AG04450 (cell line): ENCODE results near the gene NREP. TPM values are rescaled to one million over a fixed set of nuclear protein-coding genes. Genes with fewer than 3 reads are reported as not detected.

ENCODE experiments used
- CTCF ChIA-PET: fragments of 300-600, 350-600 bp; formaldehyde crosslinking; extraction: SDS; loops from one replicate; lab custom pipeline; 2022; ENCODE audit warnings: antibody characterized with exemption, inconsistent platforms; lab: Charles Lee
- POLR2A ChIA-PET: fragments of 350-600 bp; formaldehyde crosslinking; extraction: SDS; loops from one replicate; lab custom pipeline; 2021; ENCODE audit warnings: antibody characterized with exemption, inconsistent platforms; lab: Yijun Ruan, JAX
- DNase-seq: peaks from one replicate; pipeline ENCODE4 v3.0.0-alpha.2; 2011; ENCODE audit warnings: low read depth, low spot score
- H3K27ac ChIP-seq: one replicate; pipeline ENCODE4 v1.5.1; 2012; ENCODE audit warnings: low read depth, low read length, control low read depth
- H3K27me3 ChIP-seq: one replicate; pipeline ENCODE4 v1.6.0; 2012; ENCODE audit warnings: low read length; ENCODE audit not compliant: control insufficient read depth, insufficient read depth
- H3K4me3 ChIP-seq: 2 replicates; pipeline ENCODE4 v1.5.1; 2011; ENCODE audit warnings: mild to moderate bottlenecking, low read depth, low read length, control low read depth
- H3K9me3 ChIP-seq: 2 replicates; pipeline ENCODE4 v1.5.1; 2012; ENCODE audit warnings: low read length; ENCODE audit not compliant: control insufficient read depth, insufficient read depth
- polyA plus RNA-seq: library from polyadenylated mRNA; depleted of rRNA; stranded (reverse); fragments of >200 nt; gene quantifications from 2 replicates; pipeline ENCODE4 v1.2.3, GENCODE V29; 2011
- TF ChIP-seq, protein P1 (sequence below): IDR thresholded peaks from 2 replicates; pipeline ENCODE4 v1.5.1; 2011; ENCODE audit warnings: low read depth, low read length, control low read depth, inconsistent platforms

Gene NREP
- polyA plus RNA-seq, 1 experiment = 329 TPM

DNA sequence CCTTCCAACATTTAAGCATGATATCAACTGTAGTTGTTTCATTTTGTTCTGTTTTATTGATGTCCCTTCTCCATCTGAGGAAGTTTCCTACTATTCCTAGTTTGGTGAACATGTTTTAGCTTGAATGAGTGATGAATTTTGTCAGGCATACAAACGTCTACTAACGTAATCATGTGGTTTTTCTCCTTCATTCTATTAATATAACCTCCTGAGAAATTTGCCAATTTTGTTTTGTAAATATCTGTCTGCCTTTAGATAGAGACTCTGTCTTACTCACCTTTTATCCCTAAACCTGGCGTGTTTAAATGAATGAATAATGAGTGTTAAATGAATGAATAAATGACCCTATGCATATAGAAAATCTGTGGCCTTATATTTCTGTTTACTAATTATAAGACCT lies 26.5 kb upstream of the NREP start:
- no peak overlapping the region for H3K27ac ChIP-seq
- H3K4me3 ChIP-seq = no peak overlapping the region
- ChIA-PET POLR2A (no interaction called here), CTCF (interaction anchor here (1.5 kb wide), 2 partner anchors 9 to 233 kb away, joined by 4 read pairs; no protein-coding TSS in a partner anchor)
- DNase-seq = no peak
- TF ChIP-seq, protein P1, sequence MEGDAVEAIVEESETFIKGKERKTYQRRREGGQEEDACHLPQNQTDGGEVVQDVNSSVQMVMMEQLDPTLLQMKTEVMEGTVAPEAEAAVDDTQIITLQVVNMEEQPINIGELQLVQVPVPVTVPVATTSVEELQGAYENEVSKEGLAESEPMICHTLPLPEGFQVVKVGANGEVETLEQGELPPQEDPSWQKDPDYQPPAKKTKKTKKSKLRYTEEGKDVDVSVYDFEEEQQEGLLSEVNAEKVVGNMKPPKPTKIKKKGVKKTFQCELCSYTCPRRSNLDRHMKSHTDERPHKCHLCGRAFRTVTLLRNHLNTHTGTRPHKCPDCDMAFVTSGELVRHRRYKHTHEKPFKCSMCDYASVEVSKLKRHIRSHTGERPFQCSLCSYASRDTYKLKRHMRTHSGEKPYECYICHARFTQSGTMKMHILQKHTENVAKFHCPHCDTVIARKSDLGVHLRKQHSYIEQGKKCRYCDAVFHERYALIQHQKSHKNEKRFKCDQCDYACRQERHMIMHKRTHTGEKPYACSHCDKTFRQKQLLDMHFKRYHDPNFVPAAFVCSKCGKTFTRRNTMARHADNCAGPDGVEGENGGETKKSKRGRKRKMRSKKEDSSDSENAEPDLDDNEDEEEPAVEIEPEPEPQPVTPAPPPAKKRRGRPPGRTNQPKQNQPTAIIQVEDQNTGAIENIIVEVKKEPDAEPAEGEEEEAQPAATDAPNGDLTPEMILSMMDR = no peak
- H3K27me3 ChIP-seq = no peaks in the 10 kb centered on the region
- H3K9me3 ChIP-seq = no peaks in the 10 kb centered on the region

DNA sequence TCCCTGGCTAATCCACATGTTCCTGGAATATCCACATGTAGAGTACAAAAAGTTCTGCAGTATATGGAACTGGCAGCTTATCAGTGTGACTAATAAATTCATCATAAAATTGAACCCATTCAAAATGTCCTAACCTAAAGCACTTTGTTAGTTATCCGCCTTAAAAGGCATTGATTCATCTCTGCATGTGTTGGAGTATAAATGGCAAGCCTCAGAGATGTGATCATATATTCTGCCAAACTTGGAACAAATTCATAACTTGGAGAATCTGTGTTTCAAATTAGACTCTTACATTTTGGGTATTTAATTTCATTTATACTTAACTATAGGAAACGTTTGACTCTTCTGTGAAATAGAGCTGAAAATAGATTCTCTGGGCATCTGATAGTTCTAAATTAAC lies 25.2 kb upstream of the NREP start:
- TF ChIP-seq, protein P1 = no peak
- no peaks in the 10 kb centered on the region for H3K9me3 ChIP-seq
- ChIA-PET POLR2A (no interaction called here), CTCF (no interaction called here)
- no peak overlapping the region for H3K4me3 ChIP-seq
- H3K27me3 ChIP-seq = no peaks in the 10 kb centered on the region
- H3K27ac ChIP-seq = no peak overlapping the region
- DNase-seq = no peak

DNA sequence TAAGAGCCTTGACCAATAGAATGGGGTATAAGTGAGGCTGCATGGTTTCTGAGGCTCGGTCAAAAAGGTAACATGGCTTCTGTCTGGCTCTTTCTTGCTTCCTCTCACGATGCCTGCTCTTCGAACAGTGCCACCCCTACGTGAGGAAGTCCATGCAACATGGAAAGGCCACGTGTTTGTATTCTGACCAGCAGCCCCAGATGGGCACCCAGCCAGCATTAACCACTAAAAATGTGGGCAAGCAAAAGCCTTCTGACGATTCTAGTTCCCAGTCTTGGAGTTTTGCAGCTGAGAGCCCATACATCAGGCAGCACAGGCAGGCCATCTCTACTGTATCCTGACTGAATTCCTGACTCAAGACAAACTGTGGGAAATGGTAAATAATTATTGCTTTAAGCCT lies 24.2 kb upstream of the NREP start:
- Histone ChIP-seq H3K27me3 (no peaks in the 10 kb centered on the region), H3K27ac (no peak overlapping the region), H3K9me3 (no peaks in the 10 kb centered on the region), H3K4me3 (no peak overlapping the region)
- ChIA-PET CTCF (interaction anchor here (0.5 to 0.8 kb wide), 2 partner anchors 208 to 230 kb away, joined by 3 read pairs; no protein-coding TSS in a partner anchor), POLR2A (no interaction called here)
- TF ChIP-seq, protein P1 = no peak
- DNase-seq = no peak

DNA sequence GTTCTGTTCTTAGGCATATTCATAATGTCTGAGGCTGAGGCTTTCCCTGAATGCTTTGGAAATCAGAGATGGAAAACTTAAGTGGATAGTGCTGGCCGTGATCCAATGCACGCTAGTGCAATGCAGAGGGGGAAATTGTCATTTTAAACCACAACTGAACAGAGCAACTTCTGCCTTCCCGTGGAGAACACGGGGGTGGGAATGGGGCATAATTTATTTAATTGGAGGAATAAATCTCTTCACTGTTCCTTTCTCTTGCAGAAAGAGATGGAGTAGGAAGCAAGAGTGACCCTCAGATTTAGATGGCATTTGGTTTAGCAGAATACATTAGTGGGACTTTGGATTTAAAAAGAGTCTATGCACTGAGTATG lies 22.9 kb upstream of the NREP start:
- POLR2A ChIA-PET = no interaction called here
- H3K27ac ChIP-seq = no peak overlapping the region
- CTCF ChIA-PET = interaction anchor here (0.7 kb wide), 1 partner anchor 229 kb away, joined by 3 read pairs; no protein-coding TSS in a partner anchor
- TF ChIP-seq, protein P1 = no peak
- no peaks in the 10 kb centered on the region for H3K27me3 ChIP-seq
- DNase-seq = no peak
- no peak overlapping the region for H3K4me3 ChIP-seq
- H3K9me3 ChIP-seq = no peaks in the 10 kb centered on the region

DNA sequence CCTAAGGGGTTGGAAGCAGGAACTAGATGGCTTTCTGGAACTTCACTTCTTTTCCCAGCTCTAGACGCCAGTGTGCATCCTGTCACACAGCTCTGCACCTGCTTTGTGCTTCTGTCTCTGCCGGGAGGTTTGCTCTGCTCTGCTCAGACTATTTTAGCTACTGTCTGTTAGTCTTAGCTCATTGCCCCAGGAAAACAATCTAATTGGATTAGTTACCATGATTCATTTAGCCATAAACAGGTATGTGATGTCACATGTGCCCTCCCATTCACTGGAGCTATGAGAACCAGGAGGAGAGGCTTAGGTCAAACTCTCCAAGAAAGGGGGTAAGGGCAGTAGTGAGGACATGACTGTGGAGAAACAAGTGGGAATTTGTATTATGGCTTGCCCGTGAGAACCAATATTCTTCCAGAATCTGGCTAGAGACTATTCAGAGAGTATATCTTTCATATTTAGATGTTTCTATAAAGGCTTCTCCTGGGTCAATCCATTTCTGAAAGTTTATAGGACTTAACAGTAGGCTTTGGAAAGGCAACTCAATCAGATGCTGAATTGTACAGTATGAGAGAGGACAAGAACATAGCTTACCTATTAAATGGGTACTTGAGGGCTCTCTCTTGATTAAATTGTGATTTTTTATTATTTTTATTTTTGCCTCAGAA lies 22.4 kb upstream of the NREP start:
- TF ChIP-seq, protein P1 = no peak
- POLR2A ChIA-PET = no interaction called here
- CTCF ChIA-PET = interaction anchor here (0.7 kb wide), 1 partner anchor 229 kb away, joined by 3 read pairs; no protein-coding TSS in a partner anchor
- H3K27ac ChIP-seq = no peak overlapping the region
- no peaks in the 10 kb centered on the region for H3K9me3 ChIP-seq
- no peak for DNase-seq
- no peak overlapping the region for H3K4me3 ChIP-seq
- no peaks in the 10 kb centered on the region for H3K27me3 ChIP-seq
